ENCODE measurements around the gene GRK4.
"Not testable (repeated sequence)": the region's sequence is repeated elsewhere in the genome, so short reads cannot be mapped to it uniquely, and the experiment has no call there.

The GRK4 gene

GRCh38 chr4:3040452-3041191, 77.3 kb downstream of the GRK4 start:
- no peak for DNase-seq (ENCODE audit: low spot score)

GRCh38 chr4:3041192-3042142, 78.1 kb downstream of the GRK4 start:
- DNase-seq (ENCODE audit: low spot score): peak; percentile 74

GRCh38 chr4:3042226-3042625, 78.9 kb downstream of the GRK4 start:
- no peak for DNase-seq (ENCODE audit: low spot score)

GRCh38 chr4:3043282-3044020, 80.1 kb downstream of the GRK4 start:
- DNase-seq (ENCODE audit: low spot score): no peak

- DNase-seq (ENCODE audit: low spot score): peak; percentile 27
Observed at GRCh38 chr4:3044870-3045819, 81.8 kb downstream of the GRK4 start.

- DNase-seq (ENCODE audit: low spot score): no peak
Observed at GRCh38 chr4:3046162-3046561, 82.8 kb downstream of the GRK4 start.

GRCh38 chr4:3046623-3047022, 83.3 kb downstream of the GRK4 start:
- DNase-seq (ENCODE audit: low spot score): no peak

GRCh38 chr4:3047464-3048286, 84.3 kb downstream of the GRK4 start:
- peak; percentile 36 for DNase-seq (ENCODE audit: low spot score)

- DNase-seq (ENCODE audit: low spot score): not testable (repeated sequence)
Observed at GRCh38 chr4:3051141-3051897, 87.9 kb downstream of the GRK4 start.

GRCh38 chr4:3054169-3054759, 90.9 kb downstream of the GRK4 start:
- DNase-seq (ENCODE audit: low spot score): no peak

GRCh38 chr4:3059943-3060342, 96.6 kb downstream of the GRK4 start:
- DNase-seq (ENCODE audit: low spot score): no peak

GRCh38 chr4:3060946-3061345, 97.6 kb downstream of the GRK4 start:
- no peak for DNase-seq (ENCODE audit: low spot score)

- peak; percentile 24 for DNase-seq (ENCODE audit: low spot score)
Observed at GRCh38 chr4:3062471-3062870, 99.1 kb downstream of the GRK4 start.

- no peak for DNase-seq (ENCODE audit: low spot score)
Observed at GRCh38 chr4:3065551-3065950, 102.2 kb downstream of the GRK4 start.

GRCh38 chr4:3066836-3067400, 103.5 kb downstream of the GRK4 start:
- DNase-seq (ENCODE audit: low spot score): no peak

- DNase-seq (ENCODE audit: low spot score): no peak
Observed at GRCh38 chr4:3067473-3068001, 104.2 kb downstream of the GRK4 start.

- no peak for DNase-seq (ENCODE audit: low spot score)
Observed at GRCh38 chr4:3069661-3070199, 106.4 kb downstream of the GRK4 start.
